ENCODE results near the gene TEN1. TPM values are rescaled to one million over a fixed set of nuclear protein-coding genes. Genes with fewer than 3 reads are reported as not detected.

The TEN1 gene
- total RNA-seq, 4 donors from 2014 or later = 15.2 to 95.1 (median 27.9) TPM; not detected in 1

GRCh38 chr17:76000016-76000754, 21.1 kb downstream of the TEN1 start:
- peak; percentile 40 to 80 (median 75) for DNase-seq
- Histone ChIP-seq H3K36me3 (peaks cover 0 to 15% (median 0%) of the 10 kb centered on the region in 3 donors), H3K4me3 (no peak overlapping the region), H3K27ac (no peak overlapping the region), H3K27me3 (no peaks in the 10 kb centered on the region), H3K9me3 (no peaks in the 10 kb centered on the region), H3K4me1 (peaks cover 0 to 75% (median 9%) of the 10 kb centered on the region in 4 donors)
- peak; percentile 29 to 77 (median 58) for TF ChIP-seq CTCF (IDR thresholded peaks at IDR 0.05)
- TF ChIP-seq POLR2A (IDR thresholded peaks at IDR 0.05) = no peak

GRCh38 chr17:76000755-76001521, 21.9 kb downstream of the TEN1 start, which contains the start of gene CDK3:
CDK3 (plus strand) TSS chr17:76000855; CDS start chr17:76001426, 571 bp downstream.
- no peak for TF ChIP-seq POLR2A (IDR thresholded peaks at IDR 0.05)
- no peak for TF ChIP-seq CTCF (IDR thresholded peaks at IDR 0.05)
- H3K27me3 ChIP-seq = no peaks in the 10 kb centered on the region

GRCh38 chr17:76002100-76002499, 23.1 kb downstream of the TEN1 start:
- TF ChIP-seq POLR2A (IDR thresholded peaks at IDR 0.05) (no peak), CTCF (IDR thresholded peaks at IDR 0.05) (no peak)

More at GRCh38 chr17:76000755-76001521, 21.9 kb downstream of the TEN1 start, which contains the start of gene CDK3:
- H3K27ac ChIP-seq = peak within 1 kb of the TSS in 1 of 4 donors; percentile 63
- H3K4me3 ChIP-seq = no peak within 1 kb of the TSS
- H3K4me1 ChIP-seq = peaks cover 0 to 70% (median 9%) of the 10 kb centered on the region in 4 donors
- H3K9me3 ChIP-seq = no peaks in the 10 kb centered on the region
- DNase-seq = no peak
- H3K36me3 ChIP-seq = peaks cover 0 to 15% (median 0%) of the 10 kb centered on the region in 3 donors

GRCh38 chr17:76003915-76004314, 24.9 kb downstream of the TEN1 start:
- peak overlapping the region in 3 of 4 donors; percentile 51 to 84 (median 67) for H3K27ac ChIP-seq
- peaks cover 0 to 43% (median 0%) of the 10 kb centered on the region in 4 donors for H3K4me1 ChIP-seq
- no peaks in the 10 kb centered on the region for H3K9me3 ChIP-seq
- TF ChIP-seq CTCF (IDR thresholded peaks at IDR 0.05) (no peak), POLR2A (IDR thresholded peaks at IDR 0.05) (no peak)
- no peak for DNase-seq
- H3K36me3 ChIP-seq = peaks cover 0 to 18% (median 0%) of the 10 kb centered on the region in 3 donors
- H3K4me3 ChIP-seq = no peak overlapping the region
- no peaks in the 10 kb centered on the region for H3K27me3 ChIP-seq

More at GRCh38 chr17:76002100-76002499, 23.1 kb downstream of the TEN1 start:
- H3K4me1 ChIP-seq = peaks cover 0 to 59% (median 6%) of the 10 kb centered on the region in 4 donors
- H3K4me3 ChIP-seq = no peak overlapping the region
- H3K27ac ChIP-seq = no peak overlapping the region
- no peaks in the 10 kb centered on the region for H3K9me3 ChIP-seq
- no peaks in the 10 kb centered on the region for H3K27me3 ChIP-seq
- H3K36me3 ChIP-seq = peaks cover 0 to 15% (median 0%) of the 10 kb centered on the region in 3 donors
- DNase-seq = no peak

- Histone ChIP-seq H3K4me1 (peaks cover 0 to 43% (median 0%) of the 10 kb centered on the region in 4 donors), H3K27me3 (no peaks in the 10 kb centered on the region), H3K27ac (peak overlapping the region in 1 of 4 donors; percentile 45), H3K4me3 (no peak overlapping the region), H3K36me3 (peaks cover 0 to 20% (median 0%) of the 10 kb centered on the region in 3 donors), H3K9me3 (no peaks in the 10 kb centered on the region)
- TF ChIP-seq POLR2A (IDR thresholded peaks at IDR 0.05) = no peak
- no peak for TF ChIP-seq CTCF (IDR thresholded peaks at IDR 0.05)
- DNase-seq = no peak
Observed at GRCh38 chr17:76004750-76005262, 25.8 kb downstream of the TEN1 start.
